Osteoblast (primary cell): ENCODE data around the gene PLEKHA6. TPM values are rescaled to one million over a fixed set of nuclear protein-coding genes. Genes with fewer than 3 reads are reported as not detected.
A peak's percentile ranks its signal among the peaks of the same experiment; 100 is the strongest.

Experiments used
- DNase-seq: peaks from one replicate; pipeline ENCODE4 v3.0.0; 2011; ENCODE audit warnings: low spot score, mixed read lengths; ENCODE audit not compliant: insufficient read length; ENCODE audit errors: missing footprints
- H2AFZ ChIP-seq: 2 replicates; pipeline ENCODE4 v1.6.0; 2011; ENCODE audit warnings: mild to moderate bottlenecking, low read length
- H3K27ac ChIP-seq: 2 replicates; pipeline ENCODE4 v1.5.1; 2011; ENCODE audit warnings: mild to moderate bottlenecking, low read depth, low read length, moderate library complexity
- H3K27me3 ChIP-seq: 2 replicates; pipeline ENCODE4 v1.6.0; 2012; ENCODE audit warnings: mild to moderate bottlenecking, control low read depth, inconsistent platforms, low read length, moderate library complexity; ENCODE audit not compliant: insufficient read depth
- H3K36me3 ChIP-seq: 2 replicates; pipeline ENCODE4 v1.5.1; 2011; ENCODE audit warnings: mild to moderate bottlenecking, low read length, control low read depth, moderate library complexity; ENCODE audit not compliant: insufficient read depth
- H3K4me1 ChIP-seq: 2 replicates; pipeline ENCODE4 v1.5.1; 2011; ENCODE audit warnings: mild to moderate bottlenecking, low read length, control low read depth, moderate library complexity; ENCODE audit not compliant: insufficient read depth
- H3K4me2 ChIP-seq: 2 replicates; pipeline ENCODE4 v1.6.0; 2011; ENCODE audit warnings: mild to moderate bottlenecking, low read length; ENCODE audit not compliant: insufficient read depth
- H3K4me3 ChIP-seq: fragments of 200-600 bp; sonication (generic); 3 replicates; pipeline ENCODE4 v1.5.1; 2012; ENCODE audit warnings: mild to moderate bottlenecking, low read length, inconsistent platforms; ENCODE audit not compliant: insufficient read depth
- H3K79me2 ChIP-seq: 2 replicates; pipeline ENCODE4 v1.6.0; 2012; ENCODE audit warnings: mild to moderate bottlenecking, low read length, control low read depth, inconsistent platforms; ENCODE audit not compliant: insufficient read depth
- H3K9me3 ChIP-seq: 2 replicates; pipeline ENCODE4 v1.5.1; 2011; ENCODE audit warnings: low read depth, low read length, control low read depth
- H4K20me1 ChIP-seq: 2 replicates; pipeline ENCODE4 v1.6.0; 2012; ENCODE audit warnings: mild to moderate bottlenecking, low read length, control low read depth; ENCODE audit not compliant: insufficient read depth
- total RNA-seq: library from RNA; depleted of rRNA; stranded (reverse); fragments of >200 nt; gene quantifications from 2 replicates; pipeline ENCODE4 v1.2.3, GENCODE V29; 2012
- TF ChIP-seq, protein P1 (sequence below): IDR thresholded peaks from 2 replicates; pipeline ENCODE4 v1.5.1; 2011; ENCODE audit warnings: mild to moderate bottlenecking, low read depth, low read length, moderate library complexity; ENCODE audit errors: extremely low read depth

The PLEKHA6 gene
- total RNA-seq, 1 donor, result 0.36 TPM

DNA sequence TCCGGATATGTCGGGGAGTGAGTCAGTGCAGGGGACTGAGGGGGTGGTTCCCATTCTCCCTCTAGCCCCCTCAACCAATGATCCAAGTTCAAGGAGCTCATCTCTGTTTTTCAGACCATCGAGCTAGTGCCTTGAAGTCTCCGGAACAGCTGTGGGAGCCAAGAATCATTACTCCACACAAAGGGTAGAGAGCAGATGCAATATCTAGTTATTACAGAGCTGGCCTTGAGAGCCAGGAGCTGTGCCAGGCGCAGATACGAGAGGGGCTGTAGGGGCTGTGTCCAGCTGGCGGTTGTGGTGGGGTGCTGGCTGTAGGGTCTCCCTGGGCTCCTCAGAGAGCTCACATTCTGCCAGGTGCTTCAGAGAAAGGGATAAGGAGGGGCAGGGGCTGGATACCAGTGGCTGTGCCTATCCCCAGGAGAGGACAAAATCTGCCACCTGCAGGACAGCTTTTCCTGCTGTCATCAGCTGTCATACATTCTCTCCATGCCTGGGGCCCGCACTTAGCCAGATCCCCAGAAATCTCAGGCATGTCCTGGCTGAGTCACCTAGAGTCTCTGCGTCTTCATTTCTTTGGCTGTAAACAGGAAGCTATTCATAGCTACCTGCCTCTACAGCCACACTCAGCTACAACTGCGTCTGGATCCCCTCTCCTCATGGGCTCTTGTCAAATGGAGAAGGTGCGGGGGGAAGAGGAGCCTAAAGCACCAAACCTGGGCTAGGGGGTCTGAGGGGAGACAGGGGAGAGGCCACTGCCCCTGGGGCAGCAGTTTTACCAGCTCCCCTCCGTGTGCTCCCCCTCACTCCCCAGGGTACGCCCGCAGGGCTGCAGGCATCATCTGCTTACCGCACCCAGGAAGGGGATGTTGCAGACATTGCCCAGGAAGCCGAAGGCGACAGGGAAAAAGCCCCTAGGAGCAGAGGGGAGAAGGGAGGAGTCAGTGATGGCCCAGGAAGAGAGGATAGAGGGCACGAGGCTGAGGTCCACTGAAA is 161.1 kb downstream of the PLEKHA6 start:
- H3K9me3 ChIP-seq, result no peaks in the 10 kb centered on the region
- H3K4me1 ChIP-seq, result peaks cover 9% of the 10 kb centered on the region
- no peak overlapping the region for H3K4me2 ChIP-seq
- H3K27ac ChIP-seq, result no peak overlapping the region
- no peak overlapping the region for H3K4me3 ChIP-seq
- TF ChIP-seq, protein P1, sequence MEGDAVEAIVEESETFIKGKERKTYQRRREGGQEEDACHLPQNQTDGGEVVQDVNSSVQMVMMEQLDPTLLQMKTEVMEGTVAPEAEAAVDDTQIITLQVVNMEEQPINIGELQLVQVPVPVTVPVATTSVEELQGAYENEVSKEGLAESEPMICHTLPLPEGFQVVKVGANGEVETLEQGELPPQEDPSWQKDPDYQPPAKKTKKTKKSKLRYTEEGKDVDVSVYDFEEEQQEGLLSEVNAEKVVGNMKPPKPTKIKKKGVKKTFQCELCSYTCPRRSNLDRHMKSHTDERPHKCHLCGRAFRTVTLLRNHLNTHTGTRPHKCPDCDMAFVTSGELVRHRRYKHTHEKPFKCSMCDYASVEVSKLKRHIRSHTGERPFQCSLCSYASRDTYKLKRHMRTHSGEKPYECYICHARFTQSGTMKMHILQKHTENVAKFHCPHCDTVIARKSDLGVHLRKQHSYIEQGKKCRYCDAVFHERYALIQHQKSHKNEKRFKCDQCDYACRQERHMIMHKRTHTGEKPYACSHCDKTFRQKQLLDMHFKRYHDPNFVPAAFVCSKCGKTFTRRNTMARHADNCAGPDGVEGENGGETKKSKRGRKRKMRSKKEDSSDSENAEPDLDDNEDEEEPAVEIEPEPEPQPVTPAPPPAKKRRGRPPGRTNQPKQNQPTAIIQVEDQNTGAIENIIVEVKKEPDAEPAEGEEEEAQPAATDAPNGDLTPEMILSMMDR, result no peak
- H3K36me3 ChIP-seq, result no peaks in the 10 kb centered on the region
- H2AFZ ChIP-seq, result no peak overlapping the region
- no peaks in the 10 kb centered on the region for H4K20me1 ChIP-seq
- peaks cover 13% of the 10 kb centered on the region for H3K27me3 ChIP-seq
- no peaks in the 10 kb centered on the region for H3K79me2 ChIP-seq
- DNase-seq, result peak; percentile 90

DNA sequence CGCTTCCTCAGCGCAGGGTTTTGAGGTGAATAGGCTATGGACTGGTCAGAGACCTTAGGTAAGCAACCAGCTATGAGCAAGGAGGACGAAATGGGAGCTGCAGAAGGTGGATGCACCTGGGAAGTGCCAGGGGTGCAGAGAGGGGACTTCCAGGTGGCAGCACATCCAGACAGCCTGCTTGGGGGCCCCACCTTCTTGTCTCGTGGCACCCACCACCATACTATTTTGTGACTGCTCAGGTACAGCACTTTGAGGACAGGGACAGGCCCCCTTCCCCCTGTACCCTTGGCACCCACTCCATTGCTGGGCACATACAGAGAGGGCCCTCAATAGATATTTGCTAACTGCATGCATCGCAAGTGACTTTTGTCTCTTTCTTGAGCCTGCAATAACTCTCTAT is 162.7 kb downstream of the PLEKHA6 start:
- Histone ChIP-seq H3K4me2 (no peak overlapping the region), H3K9me3 (no peaks in the 10 kb centered on the region), H3K27me3 (peaks cover 4% of the 10 kb centered on the region), H3K36me3 (no peaks in the 10 kb centered on the region), H4K20me1 (no peaks in the 10 kb centered on the region), H3K79me2 (no peaks in the 10 kb centered on the region), H3K27ac (no peak overlapping the region), H3K4me1 (peaks cover 9% of the 10 kb centered on the region), H2AFZ (no peak overlapping the region), H3K4me3 (no peak overlapping the region)
- DNase-seq, result no peak
- TF ChIP-seq, protein P1, result no peak

DNA sequence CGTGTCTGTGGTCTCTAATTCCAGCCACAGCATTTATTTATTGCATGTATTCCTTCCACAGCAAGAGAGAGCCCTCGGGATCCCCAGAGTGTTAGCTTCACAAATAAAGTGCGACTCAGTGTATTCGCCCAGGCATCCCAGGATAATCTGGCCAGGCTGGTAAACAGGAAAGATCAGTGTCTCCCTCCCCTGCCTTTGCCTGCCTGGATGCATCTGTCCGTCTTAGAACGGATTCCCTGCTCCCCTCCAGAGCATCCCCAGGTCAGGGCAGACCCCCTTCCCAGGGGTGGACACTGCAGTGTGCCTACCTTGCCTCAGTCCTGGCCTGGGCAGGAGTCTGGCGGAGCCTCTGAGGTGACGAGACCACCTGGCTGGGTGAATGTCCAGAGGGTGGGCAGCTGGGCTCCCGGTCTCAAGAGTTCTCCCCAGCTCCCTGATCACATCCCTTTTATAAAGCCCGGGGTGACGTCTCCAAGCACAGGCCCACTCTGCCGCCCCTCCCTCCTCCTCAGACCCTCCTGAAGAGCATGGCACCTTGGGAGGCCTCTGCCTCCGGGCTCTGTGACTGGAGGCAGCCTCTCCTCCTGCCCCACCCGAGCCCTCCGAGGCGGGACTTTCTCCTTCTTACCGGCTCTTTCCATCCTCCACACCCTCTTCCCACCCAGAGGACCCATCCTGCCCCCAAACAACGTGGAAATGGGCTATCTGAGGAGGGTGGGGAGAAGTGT is 163.5 kb downstream of the PLEKHA6 start, which contains the start of gene KISS1:
KISS1 (minus strand) TSS at position 424 of the 728 bp plus-strand sequence. CDS start 3,615 bp downstream, outside the sequence.
- TF ChIP-seq, protein P1, result no peak
- H3K4me1 ChIP-seq, result peaks cover 9% of the 10 kb centered on the region
- no peak for DNase-seq
- H3K79me2 ChIP-seq, result no peaks in the 10 kb centered on the region
- H3K27me3 ChIP-seq, result peaks cover 11% of the 10 kb centered on the region
- H3K4me2 ChIP-seq, result no peak within 1 kb of the TSS
- H2AFZ ChIP-seq, result peak within 1 kb of the TSS; percentile 23
- H4K20me1 ChIP-seq, result no peaks in the 10 kb centered on the region
- H3K4me3 ChIP-seq, result no peak within 1 kb of the TSS
- no peaks in the 10 kb centered on the region for H3K36me3 ChIP-seq
- H3K9me3 ChIP-seq, result no peaks in the 10 kb centered on the region
- H3K27ac ChIP-seq, result no peak within 1 kb of the TSS
